LHCN-M2 (cell line): ENCODE results near the gene ASIC3. TPM values are rescaled to one million over a fixed set of nuclear protein-coding genes. Genes with fewer than 3 reads are reported as not detected.
"Not testable (repeated sequence)": the region's sequence is repeated elsewhere in the genome, so short reads cannot be mapped to it uniquely, and the experiment has no call there.

ENCODE experiments used
- DNase-seq: peaks from one replicate; pipeline ENCODE4 v3.0.0-alpha.2; 2012; ENCODE audit warnings: low read depth
- total RNA-seq: library from RNA; depleted of rRNA; stranded (reverse); fragments of >200 nt; gene quantifications from 2 replicates; pipeline ENCODE4 v1.2.3, GENCODE V29; 2014

The ASIC3 gene
- total RNA-seq, 1 experiment from 2014 or later, result 2.2 TPM

DNA sequence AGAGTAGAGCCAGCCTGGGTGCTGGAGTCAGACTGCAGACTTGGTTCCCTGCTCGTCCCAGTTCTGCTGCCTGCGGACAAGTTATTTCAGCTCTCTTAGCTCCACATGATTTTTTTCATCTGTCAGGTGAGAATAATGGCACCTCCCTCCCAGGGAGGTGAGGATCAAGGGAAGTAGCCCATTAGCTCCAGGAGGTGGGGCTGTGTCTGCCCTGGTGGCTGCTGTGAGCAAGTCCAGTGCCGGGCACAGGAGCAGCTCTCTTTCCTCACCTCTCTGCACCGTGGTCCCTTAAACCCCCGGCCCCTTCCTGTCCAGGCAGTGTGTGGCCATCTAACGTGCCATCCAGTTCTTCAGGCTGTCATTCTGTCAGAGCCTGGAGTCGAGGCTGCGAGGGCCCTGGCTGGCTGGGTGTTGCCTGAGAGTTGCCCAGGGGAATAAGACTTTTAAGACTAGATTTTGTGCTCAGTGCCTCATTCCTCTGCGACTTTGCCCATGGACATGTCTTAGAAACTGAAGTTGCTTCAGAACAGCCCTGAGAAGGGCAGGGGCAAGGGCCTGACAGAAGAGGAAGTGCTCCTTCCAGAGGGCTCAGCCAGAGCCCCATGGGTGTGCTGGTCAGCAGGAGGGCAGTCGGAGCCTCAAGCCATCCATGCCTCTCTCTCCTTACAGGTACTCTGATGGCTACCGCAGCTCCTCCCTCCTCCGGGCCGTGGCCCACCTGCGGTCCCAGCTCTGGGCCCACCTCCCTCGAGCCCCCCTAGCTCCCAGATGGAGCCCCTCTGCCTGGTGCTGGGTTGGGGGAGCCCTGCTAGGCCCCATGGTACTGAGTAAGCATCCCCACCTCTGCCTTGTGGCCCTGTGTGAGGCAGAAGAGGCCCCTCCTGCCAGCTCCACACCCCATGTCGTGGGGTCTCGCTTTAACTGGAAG lies 15.1 kb upstream of the ASIC3 start:
- no peak for DNase-seq

GRCh38 chr7:151033864-151034249 lies 14.5 kb upstream of the ASIC3 start:
- DNase-seq, result no peak

DNA sequence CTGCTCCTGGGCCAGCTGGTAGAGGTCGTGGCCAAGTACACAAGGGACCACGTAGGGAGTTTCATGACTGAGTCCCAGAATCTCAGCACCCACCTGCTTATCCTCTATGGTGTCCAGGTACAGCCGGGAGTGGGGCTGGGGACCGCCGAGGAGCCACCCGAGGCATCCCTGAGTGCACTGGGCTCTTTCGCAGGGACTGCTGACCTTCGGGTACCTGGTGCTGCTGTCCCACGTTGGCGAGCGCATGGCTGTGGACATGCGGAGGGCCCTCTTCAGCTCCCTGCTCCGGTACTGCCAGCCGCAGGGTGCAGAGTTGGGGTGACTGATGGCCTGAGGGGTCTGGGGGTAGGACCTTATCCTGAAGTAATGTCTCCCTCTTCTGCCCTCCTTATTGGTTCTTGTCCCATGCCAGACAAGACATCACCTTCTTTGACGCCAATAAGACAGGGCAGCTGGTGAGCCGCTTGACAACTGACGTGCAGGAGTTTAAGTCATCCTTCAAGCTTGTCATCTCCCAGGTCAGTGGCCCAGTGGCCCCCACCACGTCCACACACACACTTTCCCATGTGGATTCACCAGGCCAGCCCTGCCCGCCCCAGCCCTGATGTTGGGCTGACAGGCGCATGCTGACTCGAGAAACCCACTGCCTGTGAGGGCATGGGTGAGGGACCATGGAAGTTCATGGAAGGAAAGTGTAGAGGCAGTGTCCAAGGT lies 13.9 kb upstream of the ASIC3 start:
- DNase-seq, result no peak

GRCh38 chr7:151035026-151035717 lies 13.2 kb upstream of the ASIC3 start:
- DNase-seq, result no peak

DNA sequence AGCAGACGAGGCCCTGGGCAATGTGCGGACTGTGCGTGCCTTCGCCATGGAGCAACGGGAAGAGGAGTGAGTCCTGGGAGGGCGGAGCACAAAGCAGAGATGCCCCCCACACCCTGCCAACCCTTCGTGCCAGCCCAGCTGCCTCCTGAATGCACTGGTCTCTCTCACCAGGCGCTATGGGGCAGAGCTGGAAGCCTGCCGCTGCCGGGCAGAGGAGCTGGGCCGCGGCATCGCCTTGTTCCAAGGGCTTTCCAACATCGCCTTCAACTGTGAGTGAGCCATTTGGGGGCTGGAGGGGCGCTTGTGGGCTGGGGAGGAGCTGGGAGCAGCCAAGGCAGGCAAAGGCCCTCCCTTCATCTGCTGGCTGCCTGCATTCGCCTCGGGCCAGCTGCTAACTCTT lies 12.4 kb upstream of the ASIC3 start:
- DNase-seq, result no peak

- DNase-seq, result peak; percentile 96
Measured at GRCh38 chr7:151038951-151039849, 9.1 kb upstream of the ASIC3 start.

DNA sequence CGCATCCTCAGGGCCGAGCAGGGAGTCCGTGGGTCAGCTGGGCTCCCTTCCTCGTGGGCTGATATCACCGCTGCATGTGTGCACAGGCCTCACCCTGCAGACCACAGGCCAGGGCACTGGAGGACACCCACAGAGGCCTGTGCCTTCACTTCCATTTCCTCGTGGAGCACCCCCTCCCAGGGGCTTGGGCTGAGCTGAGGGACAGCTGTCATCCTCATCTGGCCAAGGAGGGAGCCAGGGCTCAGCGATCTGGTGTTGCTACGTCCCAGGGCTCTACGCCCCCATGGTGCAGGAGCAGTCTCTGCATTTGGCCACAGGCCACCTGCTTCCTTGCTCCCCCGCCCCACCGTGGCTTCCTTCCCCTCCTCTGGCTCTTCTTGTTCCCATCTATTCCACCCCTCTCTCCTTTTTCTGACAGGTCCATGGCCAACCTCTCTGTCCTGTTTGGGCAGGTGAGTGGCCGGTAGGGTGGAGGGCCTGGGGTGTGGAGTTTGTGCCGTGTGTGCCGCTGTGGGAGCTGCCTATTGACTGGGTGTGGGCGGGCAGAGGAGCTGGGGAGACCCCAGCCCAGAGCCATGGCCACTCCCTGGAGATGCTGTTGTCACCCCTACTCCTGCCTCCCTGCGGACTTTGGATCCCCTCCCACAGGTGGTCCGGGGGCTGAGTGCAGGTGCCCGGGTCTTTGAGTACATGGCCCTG lies 8.3 kb upstream of the ASIC3 start:
- DNase-seq, result no peak

DNA sequence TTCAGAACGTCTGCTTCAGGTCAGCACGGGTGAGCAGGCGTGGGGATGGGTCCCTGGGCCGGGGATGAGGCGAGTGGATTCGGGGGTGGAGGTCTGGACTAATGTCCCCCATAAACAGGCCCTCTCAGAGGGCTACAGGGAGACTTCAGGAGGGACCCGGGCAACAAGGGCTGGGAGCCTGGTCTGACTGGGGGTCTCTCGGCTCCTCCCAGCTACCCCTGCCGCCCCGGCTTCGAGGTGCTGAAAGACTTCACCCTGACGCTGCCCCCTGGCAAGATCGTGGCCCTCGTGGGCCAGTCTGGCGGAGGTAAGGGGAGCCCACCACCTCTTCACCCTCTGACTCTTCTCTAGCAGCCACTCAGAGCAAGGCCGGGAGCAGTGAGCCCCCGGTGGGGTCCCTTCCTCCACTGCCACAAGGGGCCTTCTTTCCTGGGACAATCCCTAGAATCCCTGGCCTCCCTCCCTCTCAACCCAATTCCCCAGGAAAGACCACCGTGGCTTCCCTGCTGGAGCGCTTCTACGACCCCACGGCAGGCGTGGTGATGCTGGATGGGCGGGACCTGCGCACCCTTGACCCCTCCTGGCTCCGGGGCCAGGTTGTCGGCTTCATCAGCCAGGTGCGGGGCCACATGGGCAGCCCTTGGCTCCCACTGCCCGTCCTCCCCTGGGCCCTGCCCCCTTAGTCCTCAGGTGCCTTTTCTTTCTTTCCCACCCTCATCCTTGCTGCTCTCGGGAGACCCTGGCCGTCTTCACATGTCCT lies 7.5 kb upstream of the ASIC3 start:
- DNase-seq, result no peak

GRCh38 chr7:151043449-151043848 lies 4.9 kb upstream of the ASIC3 start:
- not testable (repeated sequence) for DNase-seq

DNA sequence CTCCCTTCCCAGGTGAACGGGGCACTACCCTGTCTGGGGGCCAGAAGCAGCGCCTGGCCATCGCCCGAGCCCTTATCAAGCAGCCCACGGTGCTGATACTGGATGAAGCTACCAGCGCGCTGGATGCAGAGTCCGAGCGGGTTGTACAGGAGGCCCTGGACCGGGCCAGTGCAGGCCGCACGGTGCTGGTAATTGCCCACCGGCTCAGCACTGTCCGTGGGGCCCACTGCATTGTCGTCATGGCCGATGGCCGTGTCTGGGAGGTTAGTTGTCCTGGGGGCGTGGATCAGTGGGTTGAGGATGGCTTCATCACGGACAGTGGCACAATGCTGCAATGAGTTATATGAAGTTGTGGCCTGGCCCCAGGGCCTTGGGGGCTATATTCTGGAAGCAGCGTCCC lies 4.4 kb upstream of the ASIC3 start:
- DNase-seq, result no peak

GRCh38 chr7:151045262-151045661 lies 3.1 kb upstream of the ASIC3 start:
- no peak for DNase-seq

- DNase-seq, result no peak
Measured at GRCh38 chr7:151045967-151046366, 2.4 kb upstream of the ASIC3 start.

DNA sequence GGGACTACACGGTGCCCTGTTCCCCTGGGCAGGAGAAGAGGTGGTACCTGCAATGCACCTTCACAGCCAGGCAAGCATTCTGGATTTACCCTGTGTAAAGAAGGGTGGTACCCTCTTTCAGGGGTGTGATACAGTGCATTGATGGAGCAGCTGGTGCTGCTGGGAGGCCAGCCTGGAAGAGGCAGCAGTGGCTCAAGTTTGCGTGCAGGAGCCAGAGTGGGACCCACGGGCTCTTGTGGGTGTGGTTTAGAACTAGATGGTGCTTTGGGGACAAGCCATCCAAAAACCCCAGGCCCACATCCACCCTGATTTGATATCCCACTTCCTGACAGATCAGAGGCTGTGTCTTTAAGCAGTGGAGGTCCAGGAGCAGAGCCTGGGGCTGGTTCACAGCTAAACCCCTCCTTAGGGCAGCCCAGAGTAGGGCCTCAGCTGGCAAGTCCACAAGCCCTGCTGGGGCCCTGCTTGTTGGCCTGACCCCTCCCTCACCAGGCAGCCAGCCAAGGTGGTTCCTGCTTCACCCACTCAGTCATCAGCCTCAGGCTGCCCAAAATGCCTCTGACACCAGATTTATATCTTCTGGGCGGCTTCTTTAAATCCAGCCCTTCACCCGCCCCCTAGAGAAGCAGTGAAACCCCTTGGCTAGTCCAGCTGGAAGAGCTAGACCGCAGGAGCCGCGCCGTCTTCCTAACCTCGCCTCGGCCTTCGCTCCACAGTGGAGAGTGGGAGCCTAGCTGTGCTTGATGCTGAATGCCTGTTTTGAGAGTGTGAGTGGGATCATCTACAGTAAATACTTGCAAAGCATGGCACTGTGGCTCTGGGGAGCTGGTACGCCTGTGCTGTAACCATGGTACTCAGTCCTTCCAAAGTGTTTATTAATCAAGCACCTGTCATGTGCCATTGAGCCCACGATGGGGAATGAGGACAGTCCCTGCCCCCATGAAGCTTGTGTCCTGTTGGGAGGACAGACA lies 1.4 kb upstream of the ASIC3 start:
- DNase-seq, result peak; percentile 55

- DNase-seq, result no peak
Measured at GRCh38 chr7:151048911-151049463, 656 bp downstream of the ASIC3 start.

- DNase-seq, result no peak
Measured at GRCh38 chr7:151051108-151051507, 2.8 kb downstream of the ASIC3 start.

DNA sequence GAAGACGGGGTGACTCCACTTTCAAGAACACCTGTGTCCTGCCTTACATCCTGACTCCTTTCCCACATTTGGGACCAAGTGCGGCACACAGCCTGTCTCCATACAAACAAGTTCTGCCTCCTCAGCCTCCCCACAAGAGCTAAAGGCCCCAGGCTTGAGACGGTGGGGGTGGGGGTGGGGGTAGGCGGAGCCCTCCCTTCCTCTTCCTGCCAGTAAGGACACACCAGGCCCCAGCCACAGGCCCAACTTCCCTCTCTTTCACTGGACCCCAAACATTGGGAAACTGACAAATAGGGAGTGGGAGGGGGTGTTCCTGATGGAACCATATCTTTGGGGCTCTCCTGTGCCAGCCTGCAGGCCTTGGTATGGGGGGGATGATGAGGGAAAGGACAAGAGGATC lies 4.8 kb downstream of the ASIC3 start:
- no peak for DNase-seq

GRCh38 chr7:151053751-151054150 lies 5.4 kb downstream of the ASIC3 start:
- DNase-seq, result no peak

- peak; percentile 25 for DNase-seq
Measured at GRCh38 chr7:151056283-151056665, 7.9 kb downstream of the ASIC3 start.
